C4-2B (cell line): ENCODE data around the gene HOXB7.

Source experiments
- ZFX ChIP-seq: fragments of 450-650 bp; IDR thresholded peaks from 2 replicates; pipeline ENCODE4 v1.6.1; 2017
- TF ChIP-seq, protein P1 (sequence below): fragments of 450-650 bp; conservative IDR thresholded peaks from 2 replicates; pipeline ENCODE4 v1.5.1; 2017; ENCODE audit warnings: mild to moderate bottlenecking

DNA sequence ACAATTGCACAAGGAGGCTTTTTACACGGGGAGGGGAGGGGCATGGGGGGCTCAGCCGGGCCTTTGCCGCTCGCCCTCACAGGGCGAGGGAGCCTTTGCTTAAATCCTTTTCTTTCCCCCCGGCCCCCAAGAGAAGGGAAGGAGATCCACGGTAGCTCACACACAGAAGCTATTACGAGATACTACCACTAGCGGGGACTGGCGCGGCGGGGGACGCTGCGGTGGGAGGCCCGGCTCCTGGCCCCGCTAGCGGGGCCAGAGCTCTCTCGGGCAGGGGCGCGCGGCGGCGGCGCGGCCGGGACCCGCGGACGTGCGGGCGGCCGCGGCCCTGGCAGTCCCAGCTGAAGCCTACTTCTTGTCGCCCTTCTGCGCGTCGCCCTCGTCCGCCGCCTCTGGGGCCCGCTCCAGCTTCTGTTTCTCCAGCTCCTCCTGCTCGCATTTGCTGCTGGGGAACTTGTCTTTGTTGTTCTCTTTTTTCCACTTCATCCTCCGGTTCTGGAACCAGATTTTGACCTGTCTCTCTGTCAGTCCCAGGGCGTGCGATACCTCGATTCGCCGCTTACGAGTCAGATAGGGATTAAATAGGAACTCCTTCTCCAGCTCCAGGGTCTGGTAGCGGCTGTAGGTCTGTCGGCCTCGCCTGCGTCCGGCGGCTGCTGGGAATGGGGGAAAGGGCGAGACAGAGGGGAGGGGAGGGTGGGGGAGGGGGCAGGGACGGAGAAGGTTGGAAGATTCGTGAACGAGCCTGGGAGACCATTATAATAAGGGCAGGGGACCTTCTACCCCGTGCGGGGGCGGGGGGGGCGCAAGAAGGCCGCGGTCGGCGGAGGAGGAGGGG is 2.3 kb upstream of the HOXB7 start:
- TF ChIP-seq, protein P1, sequence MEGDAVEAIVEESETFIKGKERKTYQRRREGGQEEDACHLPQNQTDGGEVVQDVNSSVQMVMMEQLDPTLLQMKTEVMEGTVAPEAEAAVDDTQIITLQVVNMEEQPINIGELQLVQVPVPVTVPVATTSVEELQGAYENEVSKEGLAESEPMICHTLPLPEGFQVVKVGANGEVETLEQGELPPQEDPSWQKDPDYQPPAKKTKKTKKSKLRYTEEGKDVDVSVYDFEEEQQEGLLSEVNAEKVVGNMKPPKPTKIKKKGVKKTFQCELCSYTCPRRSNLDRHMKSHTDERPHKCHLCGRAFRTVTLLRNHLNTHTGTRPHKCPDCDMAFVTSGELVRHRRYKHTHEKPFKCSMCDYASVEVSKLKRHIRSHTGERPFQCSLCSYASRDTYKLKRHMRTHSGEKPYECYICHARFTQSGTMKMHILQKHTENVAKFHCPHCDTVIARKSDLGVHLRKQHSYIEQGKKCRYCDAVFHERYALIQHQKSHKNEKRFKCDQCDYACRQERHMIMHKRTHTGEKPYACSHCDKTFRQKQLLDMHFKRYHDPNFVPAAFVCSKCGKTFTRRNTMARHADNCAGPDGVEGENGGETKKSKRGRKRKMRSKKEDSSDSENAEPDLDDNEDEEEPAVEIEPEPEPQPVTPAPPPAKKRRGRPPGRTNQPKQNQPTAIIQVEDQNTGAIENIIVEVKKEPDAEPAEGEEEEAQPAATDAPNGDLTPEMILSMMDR = no peak; the same call in 1 of the 2 replicates
- TF ChIP-seq ZFX = no peak
